HG03565 (cell line): ENCODE measurements around the gene ADORA1.

Source experiments
- ATAC-seq: cut with Tn5 transposase; IDR thresholded peaks from one replicate; pipeline ENCODE4 v1.9.1; 2021; ENCODE audit warnings: mild to moderate bottlenecking, moderate library complexity; ENCODE audit not compliant: unreplicated experiment

ADORA1 gene

GRCh38 chr1:203120325-203121153, 7.0 kb upstream of the ADORA1 start:
- no peak for ATAC-seq

- no peak for ATAC-seq
Observed at GRCh38 chr1:203121186-203122015, 6.1 kb upstream of the ADORA1 start.

- ATAC-seq, result no peak
Observed at GRCh38 chr1:203122159-203122558, 5.4 kb upstream of the ADORA1 start.

GRCh38 chr1:203124011-203124410, 3.5 kb upstream of the ADORA1 start:
- no peak for ATAC-seq

- no peak for ATAC-seq
Observed at GRCh38 chr1:203124546-203125317, 2.8 kb upstream of the ADORA1 start.

GRCh38 chr1:203126151-203126865, 1.2 kb upstream of the ADORA1 start:
- no peak for ATAC-seq

GRCh38 chr1:203126866-203127665, 460 bp upstream of the ADORA1 start:
- no peak for ATAC-seq

- ATAC-seq, result no peak
Observed at GRCh38 chr1:203128431-203128715, 847 bp downstream of the ADORA1 start.

- no peak for ATAC-seq
Observed at GRCh38 chr1:203128716-203129500, 1.4 kb downstream of the ADORA1 start.

GRCh38 chr1:203129501-203130231, 2.1 kb downstream of the ADORA1 start:
- no peak for ATAC-seq

- ATAC-seq, result no peak
Observed at GRCh38 chr1:203130358-203130985, 2.9 kb downstream of the ADORA1 start.

- no peak for ATAC-seq
Observed at GRCh38 chr1:203131548-203132200, 4.1 kb downstream of the ADORA1 start.

GRCh38 chr1:203133970-203134725, 6.6 kb downstream of the ADORA1 start:
- ATAC-seq, result no peak

GRCh38 chr1:203135636-203136305, 8.2 kb downstream of the ADORA1 start:
- ATAC-seq, result no peak

- no peak for ATAC-seq
Observed at GRCh38 chr1:203136409-203137042, 9.0 kb downstream of the ADORA1 start.

GRCh38 chr1:203137324-203137723, 9.8 kb downstream of the ADORA1 start:
- ATAC-seq, result no peak
